Fibroblast of villous mesenchyme (primary cell): ENCODE measurements around the gene JAM3. TPM values are rescaled to one million over a fixed set of nuclear protein-coding genes. Genes with fewer than 3 reads are reported as not detected.

ENCODE experiments used
- DNase-seq: peaks from one replicate; pipeline ENCODE4 v3.0.0-alpha.2; 2010; ENCODE audit warnings: low read depth
- H3K4me3 ChIP-seq: 2 replicates; pipeline ENCODE4 v1.5.1; 2011; ENCODE audit warnings: low read depth, mild to moderate bottlenecking, low read length
- CTCF ChIP-seq: IDR thresholded peaks from 2 replicates; pipeline ENCODE4 v1.5.1; 2012; ENCODE audit warnings: low read depth, mild to moderate bottlenecking, low read length; ENCODE audit not compliant: insufficient read depth
- total RNA-seq: library from RNA; depleted of rRNA; stranded (reverse); fragments of >200 nt; gene quantifications from 2 replicates; pipeline ENCODE4 v1.2.3, GENCODE V29; 2012

JAM3 gene
- total RNA-seq, 1 donor: 48.8 TPM

GRCh38 chr11:134033276-134033675, 35.6 kb upstream of the JAM3 start:
- no peak overlapping the region for H3K4me3 ChIP-seq
- no peak for TF ChIP-seq CTCF
- no peak for DNase-seq

- TF ChIP-seq CTCF: no peak
- DNase-seq: peak; percentile 84
- peak overlapping the region; percentile 22 for H3K4me3 ChIP-seq
These were observed 35.0 kb upstream of the JAM3 start for GRCh38 chr11:134033696-134034491.

GRCh38 chr11:134034496-134035381, 34.1 kb upstream of the JAM3 start:
- TF ChIP-seq CTCF: no peak
- no peak for DNase-seq
- no peak overlapping the region for H3K4me3 ChIP-seq

- no peak for TF ChIP-seq CTCF
- DNase-seq: peak; percentile 29
- H3K4me3 ChIP-seq: peak overlapping the region; percentile 68
These were observed 32.3 kb upstream of the JAM3 start for GRCh38 chr11:134036492-134037045.

GRCh38 chr11:134037046-134037908, 31.6 kb upstream of the JAM3 start:
- peak; percentile 86 for DNase-seq
- no peak for TF ChIP-seq CTCF
- H3K4me3 ChIP-seq: peak overlapping the region; percentile 68

GRCh38 chr11:134038897-134039470, 29.9 kb upstream of the JAM3 start:
- no peak for TF ChIP-seq CTCF
- DNase-seq: peak; percentile 54

More at GRCh38 chr11:134038897-134039470, 29.9 kb upstream of the JAM3 start:
- no peak overlapping the region for H3K4me3 ChIP-seq
